H1 (cell line): ENCODE data around the gene ARGLU1. TPM values are rescaled to one million over a fixed set of nuclear protein-coding genes. Genes with fewer than 3 reads are reported as not detected.

Experiments used
- CTCF ChIA-PET: fragments of 300-600 bp; sonication (Branson Sonifier 250); formaldehyde crosslinking; loops from one replicate; lab custom pipeline; 2021; ENCODE audit not compliant: partially characterized antibody; lab: Charles Lee
- POLR2A ChIA-PET: fragments of 300-600 bp; sonication (Branson Sonifier 250); formaldehyde crosslinking; loops from one replicate; lab custom pipeline; 2021; ENCODE audit warnings: inconsistent platforms; ENCODE audit not compliant: partially characterized antibody; lab: Charles Lee
- DNase-seq, 2 experiments: peaks; one replicate each; pipeline versions ENCODE4 v3.0.0 to v3.0.0-alpha.2; 2010 to 2022; ENCODE audit warnings: low spot score in 2 of 2, low read depth in 1 of 2, mixed read lengths in 1 of 2
- FAIRE-seq: peaks from 2 replicates; lab custom pipeline; 2011; peaks lifted over from hg19 to GRCh38; lab: Jason Lieb, UNC
- H2AFZ ChIP-seq: 2 replicates; pipeline ENCODE4 v1.8.1; 2012; ENCODE audit warnings: low read length, inconsistent platforms
- H2AK5ac ChIP-seq: 2 replicates; pipeline ENCODE4 v1.6.1; 2013; ENCODE audit warnings: low read depth, low read length
- H2BK120ac ChIP-seq: replicated peaks from 2 replicates; pipeline ENCODE3; 2013; ENCODE audit warnings: low read depth, low read length, inconsistent platforms
- H2BK12ac ChIP-seq: 2 replicates; pipeline ENCODE4 v1.6.1; 2013; ENCODE audit warnings: low read depth, low read length
- H2BK15ac ChIP-seq: 2 replicates; pipeline ENCODE4 v1.6.1; 2013; ENCODE audit warnings: low read length
- H2BK20ac ChIP-seq: 2 replicates; pipeline ENCODE4 v1.6.1; 2013; ENCODE audit warnings: low read length
- H2BK5ac ChIP-seq: 2 replicates; pipeline ENCODE4 v1.6.1; 2013; ENCODE audit warnings: low read depth, low read length
- H3K14ac ChIP-seq: 2 replicates; pipeline ENCODE4 v1.6.1; 2013; ENCODE audit warnings: inconsistent platforms; ENCODE audit not compliant: insufficient read length
- H3K18ac ChIP-seq: 2 replicates; pipeline ENCODE4 v1.6.1; 2013; ENCODE audit warnings: low read length; ENCODE audit errors: extremely low read depth
- H3K23ac ChIP-seq: 2 replicates; pipeline ENCODE4 v1.6.1; 2013; ENCODE audit warnings: inconsistent platforms; ENCODE audit not compliant: insufficient read length
- H3K23me2 ChIP-seq: 2 replicates; pipeline ENCODE4 v1.6.1; 2013; ENCODE audit warnings: low read depth, low read length
- H3K27ac ChIP-seq: 2 replicates; pipeline ENCODE4 v1.6.1; 2011; ENCODE audit warnings: low read depth, low read length, inconsistent platforms
- H3K27me3 ChIP-seq, 4 experiments: replicated peaks in 1 of 4; 1 replicate in 1 of 4; 2 replicates in 3 of 4; pipeline versions ENCODE4 v1.6.1 to v1.8.1; 2011 to 2013; ENCODE audit warnings: low read length in 3 of 4, mild to moderate bottlenecking in 3 of 4, inconsistent platforms in 2 of 4, mixed read lengths in 2 of 4, moderate library complexity in 1 of 4; ENCODE audit not compliant: control insufficient read depth in 3 of 4, insufficient read depth in 3 of 4; ENCODE audit errors: extremely low read depth in 1 of 4
- H3K36me3 ChIP-seq, 4 experiments: 2 replicates each; pipeline versions ENCODE4 v1.6.1 to v1.8.1; 2011 to 2013; ENCODE audit warnings: mild to moderate bottlenecking in 4 of 4, low read length in 3 of 4, moderate library complexity in 2 of 4, control low read depth in 1 of 4, inconsistent platforms in 1 of 4; ENCODE audit not compliant: insufficient read depth in 4 of 4, control insufficient read depth in 2 of 4
- H3K4ac ChIP-seq: replicated peaks from 2 replicates; pipeline ENCODE3; 2013; ENCODE audit warnings: low read length, low read depth, mixed read lengths, inconsistent platforms; ENCODE audit not compliant: insufficient read length
- H3K4me1 ChIP-seq, 4 experiments: replicated peaks in 1 of 4; 1 replicate in 1 of 4; 2 replicates in 3 of 4; pipeline versions ENCODE4 v1.6.1 to v1.8.1; 2011 to 2013; ENCODE audit warnings: low read length in 3 of 4, inconsistent platforms in 2 of 4, mixed read lengths in 1 of 4; ENCODE audit not compliant: insufficient read depth in 4 of 4, control insufficient read depth in 3 of 4
- H3K4me2 ChIP-seq, 2 experiments: 2 replicates each; pipeline versions ENCODE4 v1.6.1 to v1.8.1; 2011 to 2013; ENCODE audit warnings: low read depth in 2 of 2, low read length in 2 of 2, control low read depth in 1 of 2, inconsistent platforms in 1 of 2, mild to moderate bottlenecking in 1 of 2; ENCODE audit not compliant: insufficient read depth in 1 of 2
- H3K4me3 ChIP-seq, 4 experiments: fragments of 200-600, 300-600 bp in 1 of 4; sonication (generic), shearing (Covaris generic), sonication (Bioruptor Twin) in 1 of 4; 2 replicates each; pipeline versions ENCODE4 v1.5.1 to v1.8.1; 2011 to 2016; ENCODE audit warnings: low read length in 4 of 4, low read depth in 3 of 4, control low read depth in 2 of 4, inconsistent platforms in 2 of 4, mild to moderate bottlenecking in 2 of 4, mixed read lengths in 1 of 4, moderate library complexity in 1 of 4; ENCODE audit not compliant: insufficient read depth in 2 of 4; ENCODE audit errors: extremely low read depth in 1 of 4
- H3K56ac ChIP-seq: replicated peaks from 2 replicates; pipeline ENCODE3; 2013; ENCODE audit warnings: low read depth, mild to moderate bottlenecking, mixed read lengths, low read length, inconsistent platforms; ENCODE audit not compliant: insufficient read length
- H3K79me1 ChIP-seq: 2 replicates; pipeline ENCODE4 v1.6.1; 2013; ENCODE audit warnings: low read depth, low read length, control low read depth
- H3K79me2 ChIP-seq, 2 experiments: 2 replicates each; pipeline versions ENCODE4 v1.6.1 to v1.8.1; 2012 to 2013; ENCODE audit warnings: low read length in 2 of 2, mild to moderate bottlenecking in 2 of 2, inconsistent platforms in 1 of 2; ENCODE audit not compliant: insufficient read depth in 2 of 2, control insufficient read depth in 1 of 2
- H3K9ac ChIP-seq, 4 experiments: replicated peaks in 1 of 4; 1 replicate in 1 of 4; 2 replicates in 3 of 4; pipeline versions ENCODE4 v1.6.1 to v1.8.1; 2011 to 2013; ENCODE audit warnings: low read depth in 3 of 4, low read length in 3 of 4, control low read depth in 2 of 4, mild to moderate bottlenecking in 2 of 4, moderate library complexity in 2 of 4, inconsistent platforms in 1 of 4; ENCODE audit errors: extremely low read depth in 1 of 4
- H3K9me3 ChIP-seq, 2 experiments: 2 replicates each; pipeline versions ENCODE4 v1.6.1 to v1.8.1; 2012 to 2013; ENCODE audit warnings: mild to moderate bottlenecking in 2 of 2, moderate library complexity in 2 of 2, control low read depth in 1 of 2, inconsistent platforms in 1 of 2, low read depth in 1 of 2, low read length in 1 of 2, mixed read lengths in 1 of 2; ENCODE audit not compliant: insufficient read depth in 2 of 2
- H4K20me1 ChIP-seq, 2 experiments: replicated peaks in 1 of 2; 2 replicates each; pipeline versions ENCODE3 to v1.8.1; 2011 to 2013; ENCODE audit warnings: inconsistent platforms in 2 of 2, low read length in 2 of 2, mild to moderate bottlenecking in 1 of 2; ENCODE audit not compliant: insufficient read depth in 2 of 2, control insufficient read depth in 1 of 2
- H4K5ac ChIP-seq: 2 replicates; pipeline ENCODE4 v1.6.1; 2013; ENCODE audit warnings: low read length, low read depth, mixed read lengths, inconsistent platforms; ENCODE audit not compliant: insufficient read length
- H4K8ac ChIP-seq: 2 replicates; pipeline ENCODE4 v1.8.0; 2013; ENCODE audit warnings: mild to moderate bottlenecking, moderate library complexity, low read length, inconsistent platforms; ENCODE audit not compliant: insufficient read depth; ENCODE audit errors: extremely low read depth
- H4K91ac ChIP-seq: replicated peaks from 2 replicates; pipeline ENCODE3; 2013; ENCODE audit warnings: low read length, mixed read lengths, inconsistent platforms; ENCODE audit not compliant: insufficient read length
- ASH2L ChIP-seq: fragments of 200-600, 300-600 bp; sonication (generic); IDR thresholded peaks from one replicate; pipeline ENCODE4 v1.7.1; 2017; ENCODE audit warnings: low read length
- CBX5 ChIP-seq: fragments of 300-800, 300-1000 bp; sonication (generic); IDR thresholded peaks from 2 replicates; pipeline ENCODE4 v1.7.1; 2016; ENCODE audit warnings: antibody characterized with exemption, low read length, low read depth
- CREB1 ChIP-seq: IDR thresholded peaks from 2 replicates; pipeline ENCODE4 v1.6.1; 2012; ENCODE audit warnings: inconsistent platforms
- CTBP2 ChIP-seq: IDR thresholded peaks from 2 replicates; pipeline ENCODE4 v1.7.0; 2011; ENCODE audit warnings: borderline replicate concordance, mild to moderate bottlenecking, moderate library complexity, mixed read lengths, low read length; ENCODE audit not compliant: insufficient read depth, insufficient read length
- EP300 ChIP-seq, 2 experiments: IDR thresholded peaks; 1 replicate in 1 of 2; 2 replicates in 1 of 2; pipeline ENCODE4 v1.6.1; 2011 to 2012; ENCODE audit warnings: low read depth in 2 of 2, low read length in 2 of 2, mild to moderate bottlenecking in 2 of 2, borderline replicate concordance in 1 of 2, inconsistent platforms in 1 of 2, moderate library complexity in 1 of 2
- HDAC6 ChIP-seq: IDR thresholded peaks from one replicate; pipeline ENCODE4 v1.7.1; 2012; ENCODE audit warnings: low read depth, mild to moderate bottlenecking, inconsistent platforms, low read length, moderate library complexity
- KDM4A ChIP-seq: IDR thresholded peaks from one replicate; pipeline ENCODE4 v1.7.1; 2012; ENCODE audit warnings: low read depth, mild to moderate bottlenecking, moderate library complexity, low read length, inconsistent platforms; ENCODE audit not compliant: severe bottlenecking
- YY1 ChIP-seq: IDR thresholded peaks from 2 replicates; pipeline ENCODE4 v1.6.1; 2011; ENCODE audit warnings: low read depth, mild to moderate bottlenecking, low read length
- WGBS, 2 experiments: shearing (Covaris generic) in 1 of 2; methylation state at CpG; one replicate each; pipeline versions ENCODE4 v1.1.6 to v1.1.7; 2013 to 2015; ENCODE audit warnings: low lambda C conversion rate in 2 of 2, mixed read lengths in 2 of 2, inconsistent platforms in 1 of 2, low coverage in 1 of 2, missing lambda C conversion rate in 1 of 2; ENCODE audit not compliant: insufficient replicate concordance in 2 of 2, insufficient coverage in 1 of 2, insufficient read length in 1 of 2; ENCODE audit errors: extremely low coverage in 1 of 2, missing lambda C conversion rate in 1 of 2; 5-methylcytosine and 5-hydroxymethylcytosine counted together
- polyA plus RNA-seq, 7 experiments: library from polyadenylated mRNA; depleted of rRNA in 3 of 7; stranded (reverse) in 5 of 7; unstranded in 2 of 7; fragments of >200 nt in 5 of 7; fragments of 200-250 nt in 2 of 7; gene quantifications; 1 replicate in 5 of 7; 2 replicates in 1 of 7; 4 replicates in 1 of 7; pipeline versions ENCODE4 v1.2.1 to v1.2.3, GENCODE V29; 2011 to 2013; ENCODE audit warnings: missing spikeins in 2 of 7, mixed read lengths in 2 of 7
- total RNA-seq: library from RNA; stranded (reverse); fragmentation: NEBNext Ultra II Directional; extraction: Animal tissue kit (Norgen Biotek cat#: 25700); gene quantifications from 2 replicates; pipeline ENCODE4 v1.2.1, GENCODE V29; 2021
- TF ChIP-seq, protein P1 (sequence below): IDR thresholded peaks from 2 replicates; pipeline ENCODE4 v1.6.1; 2011; ENCODE audit warnings: low read length, improper control_type of control experiment

Gene ARGLU1
- total and polyA plus RNA-seq, 2 of the 8 experiments (the other 6 are each of a cell fraction or from before 2014, with no cell fraction given) = 47.8 to 84.9 TPM

DNA sequence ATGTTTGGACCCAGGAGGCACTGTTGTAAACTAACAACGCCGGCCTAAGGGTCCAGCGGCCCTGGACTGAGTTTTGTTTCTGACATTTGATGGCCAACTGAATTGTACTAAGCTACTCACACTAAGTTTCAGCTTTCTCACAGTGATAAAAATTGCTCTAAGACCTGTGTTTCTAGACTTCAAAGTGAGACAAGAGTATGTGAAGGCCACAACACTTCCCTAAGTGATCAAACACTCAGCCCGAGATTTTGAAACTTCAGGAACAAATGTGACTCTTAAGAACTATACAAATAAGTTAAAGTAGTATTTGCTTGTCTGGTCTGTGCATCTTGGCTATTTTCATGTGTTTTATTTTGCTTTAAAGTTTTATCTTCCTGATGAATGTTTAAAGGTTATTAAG lies 62.6 kb downstream of the ARGLU1 start:
- H4K5ac ChIP-seq = no peak overlapping the region
- FAIRE-seq (no peak), DNase-seq (no peak)
- WGBS, 2 experiments = 95% methylated on average over 4 of the region's 4 CpGs; no CpG with 5 or more reads in 1 of the 2 experiments
- H4K8ac ChIP-seq = no peak overlapping the region
- peaks cover 3 to 11% of the 10 kb centered on the region in 2 experiments; a peak in 2 of 4 replicates for H3K79me2 ChIP-seq
- no peak overlapping the region for H2AK5ac ChIP-seq
- H3K27me3 ChIP-seq = peaks cover 0 to 1% (median 0%) of the 10 kb centered on the region in 4 experiments; a peak in 1 of 7 replicates
- no peaks in the 10 kb centered on the region for H3K23me2 ChIP-seq
- no peak overlapping the region for H3K4me3 ChIP-seq
- H2BK5ac ChIP-seq = no peak overlapping the region
- POLR2A ChIA-PET = no interaction called here
- H3K4me2 ChIP-seq = no peak overlapping the region
- peaks cover 0 to 3% (median 0%) of the 10 kb centered on the region in 4 experiments; a peak in 3 of 7 replicates for H3K4me1 ChIP-seq
- no peaks in the 10 kb centered on the region for H3K9me3 ChIP-seq
- no peak overlapping the region for H2BK12ac ChIP-seq
- no peaks in the 10 kb centered on the region; the same call in 1 of the 2 replicates for H3K79me1 ChIP-seq
- no peaks in the 10 kb centered on the region; a peak in 2 of 8 replicates for H3K36me3 ChIP-seq
- no peak overlapping the region for H3K4ac ChIP-seq
- H3K9ac ChIP-seq = no peak overlapping the region
- TF ChIP-seq CTBP2 = no peak
- TF ChIP-seq HDAC6 = no peak
- no peak for TF ChIP-seq KDM4A
- TF ChIP-seq EP300 (IDR thresholded peaks at IDR 0.05; ENCODE audit: borderline replicate concordance in 1 of 2, low read depth in 2 of 2, low read length in 2 of 2) = no peak
- TF ChIP-seq YY1 = no peak
- no peak for TF ChIP-seq CREB1
- TF ChIP-seq CBX5 = no peak
- TF ChIP-seq ASH2L = no peak
- TF ChIP-seq, protein P1, sequence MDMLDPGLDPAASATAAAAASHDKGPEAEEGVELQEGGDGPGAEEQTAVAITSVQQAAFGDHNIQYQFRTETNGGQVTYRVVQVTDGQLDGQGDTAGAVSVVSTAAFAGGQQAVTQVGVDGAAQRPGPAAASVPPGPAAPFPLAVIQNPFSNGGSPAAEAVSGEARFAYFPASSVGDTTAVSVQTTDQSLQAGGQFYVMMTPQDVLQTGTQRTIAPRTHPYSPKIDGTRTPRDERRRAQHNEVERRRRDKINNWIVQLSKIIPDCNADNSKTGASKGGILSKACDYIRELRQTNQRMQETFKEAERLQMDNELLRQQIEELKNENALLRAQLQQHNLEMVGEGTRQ = no peak
- no peaks in the 10 kb centered on the region for H4K20me1 ChIP-seq
- H4K91ac ChIP-seq = no peak overlapping the region
- no peak overlapping the region for H3K27ac ChIP-seq
- H3K14ac ChIP-seq = no peak overlapping the region
- no peak overlapping the region for H2BK120ac ChIP-seq
- no peak overlapping the region for H2BK20ac ChIP-seq
- CTCF ChIA-PET = no interaction called here
- H3K18ac ChIP-seq = no peak overlapping the region
- no peak overlapping the region for H2BK15ac ChIP-seq
- no peak overlapping the region for H3K23ac ChIP-seq
- no peak overlapping the region for H2AFZ ChIP-seq
- no peak overlapping the region for H3K56ac ChIP-seq
